Aortic smooth muscle cell (primary cell): Measurements from ENCODE around the gene ERO1A. TPM values are rescaled to one million over a fixed set of nuclear protein-coding genes. Genes with fewer than 3 reads are reported as not detected.

Experiments used
- total RNA-seq: library from RNA; depleted of rRNA; stranded (reverse); fragments of >200 nt; gene quantifications from 2 replicates; pipeline ENCODE4 v1.2.3, GENCODE V29; 2014

The ERO1A gene
- 40.0 and 49.7 TPM in 2 replicates for total RNA-seq

GRCh38 chr14:52695481-52696091 lies at the start of gene ERO1A:
Gene ERO1A (minus strand): TSS chr14:52695558. CDS start chr14:52695481, 77 bp downstream.

GRCh38 chr14:52729925-52730708 lies 34.8 kb upstream of the ERO1A start, which contains the start of gene STYX:
Gene STYX (plus strand): TSS chr14:52730166. CDS start chr14:52730475, 309 bp downstream.

GRCh38 chr14:52706724-52707706 lies 11.7 kb upstream of the ERO1A start, which contains the start of gene PSMC6:
Gene PSMC6 (plus strand): TSS chr14:52707200. CDS start chr14:52707220, 20 bp downstream.

Other genes starting within 250 kb of the ERO1A start
- gene TXNDC16, start 143.1 kb downstream of the ERO1A start, total RNA-seq, result 5.7 and 11.4 TPM in 2 replicates
- gene GPR137C, start 142.7 kb downstream of the ERO1A start, total RNA-seq, result 0.26 and 0.56 TPM in 2 replicates
- gene PSMC6, start 11.6 kb upstream of the ERO1A start, total RNA-seq, result 102 and 115 TPM in 2 replicates
- gene STYX, start 34.6 kb upstream of the ERO1A start, total RNA-seq, result 14.9 and 16.7 TPM in 2 replicates
- 23.1 and 25.1 TPM in 2 replicates for gene GNPNAT1, start 96.0 kb upstream of the ERO1A start, total RNA-seq